Midbrain (tissue), 1 donor: ENCODE measurements around the gene PATJ.
"Not testable (repeated sequence)": the region's sequence is repeated elsewhere in the genome, so short reads cannot be mapped to it uniquely, and the experiment has no call there.

ENCODE experiments used
- DNase-seq: peaks from one replicate; lab custom pipeline; 2025; lab: John Stamatoyannopoulos, UW

PATJ gene

GRCh38 chr1:61741711-61742619 lies at the start of gene PATJ:
TSS of gene PATJ (plus strand) at chr1:61742480. CDS start at chr1:61762893, 20,413 bp downstream.
- peak; percentile 50 for DNase-seq

GRCh38 chr1:61699911-61700851 lies 42.1 kb upstream of the PATJ start:
- DNase-seq = no peak

GRCh38 chr1:61708953-61709907 lies 33.0 kb upstream of the PATJ start:
- DNase-seq = no peak

GRCh38 chr1:61709908-61710289 lies 32.4 kb upstream of the PATJ start:
- no peak for DNase-seq

GRCh38 chr1:61711257-61711656 lies 31.0 kb upstream of the PATJ start:
- not testable (repeated sequence) for DNase-seq

GRCh38 chr1:61711969-61712368 lies 30.3 kb upstream of the PATJ start:
- DNase-seq = no peak

GRCh38 chr1:61718996-61719663 lies 23.1 kb upstream of the PATJ start:
- not testable (repeated sequence) for DNase-seq

- no peak for DNase-seq
These were observed 17.8 kb upstream of the PATJ start for GRCh38 chr1:61724506-61724812.

- peak; percentile 93 for DNase-seq
These were observed 17.2 kb upstream of the PATJ start, which contains the start of gene TM2D1 for GRCh38 chr1:61724813-61725694. TSS of gene TM2D1 (minus strand) at chr1:61725141. CDS start at chr1:61725120, 21 bp downstream.

GRCh38 chr1:61727544-61727943 lies 14.7 kb upstream of the PATJ start:
- DNase-seq = no peak

GRCh38 chr1:61730679-61731078 lies 11.6 kb upstream of the PATJ start:
- DNase-seq = not testable (repeated sequence)

- DNase-seq = no peak
These were observed 9.6 kb upstream of the PATJ start for GRCh38 chr1:61732726-61733125.

- no peak for DNase-seq
These were observed 1.3 kb upstream of the PATJ start for GRCh38 chr1:61740751-61741700.

GRCh38 chr1:61742620-61743430 lies 545 bp downstream of the PATJ start:
- peak; percentile 67 for DNase-seq

GRCh38 chr1:61743431-61743705 lies 1.1 kb downstream of the PATJ start:
- DNase-seq = peak; percentile 50

GRCh38 chr1:61743716-61744580 lies 1.7 kb downstream of the PATJ start:
- no peak for DNase-seq

- DNase-seq = no peak
These were observed 4.5 kb downstream of the PATJ start for GRCh38 chr1:61746813-61747212.
